HAP-1 (cell line): ENCODE results near the gene YKT6.

Experiments
- DNase-seq, 2 experiments: peaks; one replicate each; pipeline ENCODE4 v3.0.0-alpha.2; 2016 to 2020; ENCODE audit warnings: low spot score in 2 of 2
- H3K27me3 ChIP-seq: fragments of 250-450 bp; sonication (Bioruptor Pico); 2 replicates; pipeline ENCODE4 v1.5.1; 2020; ENCODE audit warnings: low read depth, mild to moderate bottlenecking, moderate library complexity
- H3K36me3 ChIP-seq: fragments of 250-450 bp; sonication (Bioruptor Pico); replicated peaks from 2 replicates; pipeline ENCODE4 v1.5.1; 2020; ENCODE audit warnings: mild to moderate bottlenecking
- H3K4me1 ChIP-seq: fragments of 250-450 bp; sonication (Bioruptor Pico); 2 replicates; pipeline ENCODE4 v1.5.1; 2020; ENCODE audit warnings: mild to moderate bottlenecking
- H3K4me3 ChIP-seq: fragments of 250-450 bp; sonication (Bioruptor Pico); 2 replicates; pipeline ENCODE4 v1.5.1; 2020; ENCODE audit warnings: mild to moderate bottlenecking, moderate library complexity
- H3K9me3 ChIP-seq: fragments of 250-450 bp; sonication (Bioruptor Pico); 2 replicates; pipeline ENCODE4 v1.5.1; 2020; ENCODE audit warnings: mild to moderate bottlenecking, moderate library complexity
- in situ Hi-C: fragments of 300-500 bp; cut with MboI; formaldehyde crosslinking; loops from 3 replicates; pipeline ENCODE4 v1.14.3; 2020; ENCODE audit warnings: low sequenced_read_pairs, inconsistent platforms, mixed read lengths

Gene YKT6

GRCh38 chr7:44221231-44221791 lies 20.5 kb downstream of the YKT6 start:
- DNase-seq: no peak
- in situ Hi-C loops: no loop called here

GRCh38 chr7:44222074-44222473 lies 21.3 kb downstream of the YKT6 start:
- H3K36me3 ChIP-seq: no peaks in the 10 kb centered on the region
- peaks cover 19% of the 10 kb centered on the region for H3K27me3 ChIP-seq
- H3K4me3 ChIP-seq: no peak overlapping the region
- no peaks in the 10 kb centered on the region for H3K4me1 ChIP-seq
- no peaks in the 10 kb centered on the region for H3K9me3 ChIP-seq
- no peak for DNase-seq
- in situ Hi-C loops: no loop called here

More at GRCh38 chr7:44221231-44221791, 20.5 kb downstream of the YKT6 start:
- Histone ChIP-seq H3K4me1 (no peaks in the 10 kb centered on the region), H3K4me3 (no peak overlapping the region), H3K36me3 (no peaks in the 10 kb centered on the region), H3K27me3 (peaks cover 18% of the 10 kb centered on the region), H3K9me3 (no peaks in the 10 kb centered on the region)

- no peaks in the 10 kb centered on the region for H3K4me1 ChIP-seq
- H3K4me3 ChIP-seq: no peak overlapping the region
- no peaks in the 10 kb centered on the region for H3K9me3 ChIP-seq
- no peaks in the 10 kb centered on the region for H3K36me3 ChIP-seq
- peaks cover 19% of the 10 kb centered on the region for H3K27me3 ChIP-seq
- DNase-seq: no peak
- in situ Hi-C loops: no loop called here
Observed at GRCh38 chr7:44222776-44223261, 22.0 kb downstream of the YKT6 start.

- Histone ChIP-seq H3K4me3 (no peak overlapping the region), H3K4me1 (no peaks in the 10 kb centered on the region), H3K27me3 (peaks cover 24% of the 10 kb centered on the region), H3K36me3 (no peaks in the 10 kb centered on the region), H3K9me3 (no peaks in the 10 kb centered on the region)
- no peak for DNase-seq
- in situ Hi-C loops: no loop called here
Observed at GRCh38 chr7:44223362-44224079, 22.7 kb downstream of the YKT6 start.

- no peaks in the 10 kb centered on the region for H3K36me3 ChIP-seq
- no peaks in the 10 kb centered on the region for H3K4me1 ChIP-seq
- peaks cover 24% of the 10 kb centered on the region for H3K27me3 ChIP-seq
- H3K4me3 ChIP-seq: no peak overlapping the region
- in situ Hi-C loops: no loop called here
- H3K9me3 ChIP-seq: no peaks in the 10 kb centered on the region
- DNase-seq: no peak
Observed at GRCh38 chr7:44224080-44224973, 23.5 kb downstream of the YKT6 start.

GRCh38 chr7:44224974-44225565 lies 24.3 kb downstream of the YKT6 start:
- Histone ChIP-seq H3K4me1 (no peaks in the 10 kb centered on the region), H3K36me3 (no peaks in the 10 kb centered on the region), H3K9me3 (no peaks in the 10 kb centered on the region), H3K27me3 (peaks cover 24% of the 10 kb centered on the region), H3K4me3 (no peak overlapping the region)
- in situ Hi-C loops: no loop called here
- no peak for DNase-seq

- DNase-seq: no peak
- Histone ChIP-seq H3K4me1 (no peaks in the 10 kb centered on the region), H3K4me3 (no peak overlapping the region), H3K27me3 (peaks cover 24% of the 10 kb centered on the region), H3K36me3 (no peaks in the 10 kb centered on the region), H3K9me3 (no peaks in the 10 kb centered on the region)
- in situ Hi-C loops: no loop called here
Observed at GRCh38 chr7:44225566-44226395, 25.0 kb downstream of the YKT6 start.

GRCh38 chr7:44226396-44226753 lies 25.6 kb downstream of the YKT6 start:
- DNase-seq: no peak
- H3K27me3 ChIP-seq: peaks cover 24% of the 10 kb centered on the region
- H3K4me1 ChIP-seq: no peaks in the 10 kb centered on the region
- H3K9me3 ChIP-seq: no peaks in the 10 kb centered on the region
- in situ Hi-C loops: no loop called here
- H3K36me3 ChIP-seq: no peaks in the 10 kb centered on the region
- H3K4me3 ChIP-seq: no peak overlapping the region

- Histone ChIP-seq H3K9me3 (no peaks in the 10 kb centered on the region), H3K4me1 (no peaks in the 10 kb centered on the region), H3K4me3 (no peak overlapping the region), H3K27me3 (peaks cover 24% of the 10 kb centered on the region), H3K36me3 (no peaks in the 10 kb centered on the region)
- no peak for DNase-seq
- in situ Hi-C loops: no loop called here
Observed at GRCh38 chr7:44227911-44228310, 27.1 kb downstream of the YKT6 start.

- Histone ChIP-seq H3K4me3 (no peak overlapping the region), H3K9me3 (no peaks in the 10 kb centered on the region), H3K27me3 (peaks cover 24% of the 10 kb centered on the region), H3K4me1 (no peaks in the 10 kb centered on the region), H3K36me3 (no peaks in the 10 kb centered on the region)
- in situ Hi-C loops: no loop called here
- DNase-seq: no peak
Observed at GRCh38 chr7:44228571-44229350, 28.0 kb downstream of the YKT6 start.

- Histone ChIP-seq H3K4me3 (no peak overlapping the region), H3K36me3 (no peaks in the 10 kb centered on the region), H3K9me3 (no peaks in the 10 kb centered on the region), H3K4me1 (no peaks in the 10 kb centered on the region), H3K27me3 (peaks cover 21% of the 10 kb centered on the region)
- in situ Hi-C loops: no loop called here
- no peak for DNase-seq
Observed at GRCh38 chr7:44229546-44230105, 28.8 kb downstream of the YKT6 start.

- H3K9me3 ChIP-seq: no peaks in the 10 kb centered on the region
- H3K4me3 ChIP-seq: no peak overlapping the region
- H3K4me1 ChIP-seq: no peaks in the 10 kb centered on the region
- in situ Hi-C loops: no loop called here
- H3K27me3 ChIP-seq: peaks cover 16% of the 10 kb centered on the region
- no peak for DNase-seq
- H3K36me3 ChIP-seq: no peaks in the 10 kb centered on the region
Observed at GRCh38 chr7:44230286-44230685, 29.5 kb downstream of the YKT6 start.
